ENCODE measurements around the gene RXFP4. TPM values are rescaled to one million over a fixed set of nuclear protein-coding genes. Genes with fewer than 3 reads are reported as not detected.
"Not testable (repeated sequence)": the region's sequence is repeated elsewhere in the genome, so short reads cannot be mapped to it uniquely, and the experiment has no call there.

The RXFP4 gene, protein sequence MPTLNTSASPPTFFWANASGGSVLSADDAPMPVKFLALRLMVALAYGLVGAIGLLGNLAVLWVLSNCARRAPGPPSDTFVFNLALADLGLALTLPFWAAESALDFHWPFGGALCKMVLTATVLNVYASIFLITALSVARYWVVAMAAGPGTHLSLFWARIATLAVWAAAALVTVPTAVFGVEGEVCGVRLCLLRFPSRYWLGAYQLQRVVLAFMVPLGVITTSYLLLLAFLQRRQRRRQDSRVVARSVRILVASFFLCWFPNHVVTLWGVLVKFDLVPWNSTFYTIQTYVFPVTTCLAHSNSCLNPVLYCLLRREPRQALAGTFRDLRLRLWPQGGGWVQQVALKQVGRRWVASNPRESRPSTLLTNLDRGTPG
- not detected for total RNA-seq

DNA sequence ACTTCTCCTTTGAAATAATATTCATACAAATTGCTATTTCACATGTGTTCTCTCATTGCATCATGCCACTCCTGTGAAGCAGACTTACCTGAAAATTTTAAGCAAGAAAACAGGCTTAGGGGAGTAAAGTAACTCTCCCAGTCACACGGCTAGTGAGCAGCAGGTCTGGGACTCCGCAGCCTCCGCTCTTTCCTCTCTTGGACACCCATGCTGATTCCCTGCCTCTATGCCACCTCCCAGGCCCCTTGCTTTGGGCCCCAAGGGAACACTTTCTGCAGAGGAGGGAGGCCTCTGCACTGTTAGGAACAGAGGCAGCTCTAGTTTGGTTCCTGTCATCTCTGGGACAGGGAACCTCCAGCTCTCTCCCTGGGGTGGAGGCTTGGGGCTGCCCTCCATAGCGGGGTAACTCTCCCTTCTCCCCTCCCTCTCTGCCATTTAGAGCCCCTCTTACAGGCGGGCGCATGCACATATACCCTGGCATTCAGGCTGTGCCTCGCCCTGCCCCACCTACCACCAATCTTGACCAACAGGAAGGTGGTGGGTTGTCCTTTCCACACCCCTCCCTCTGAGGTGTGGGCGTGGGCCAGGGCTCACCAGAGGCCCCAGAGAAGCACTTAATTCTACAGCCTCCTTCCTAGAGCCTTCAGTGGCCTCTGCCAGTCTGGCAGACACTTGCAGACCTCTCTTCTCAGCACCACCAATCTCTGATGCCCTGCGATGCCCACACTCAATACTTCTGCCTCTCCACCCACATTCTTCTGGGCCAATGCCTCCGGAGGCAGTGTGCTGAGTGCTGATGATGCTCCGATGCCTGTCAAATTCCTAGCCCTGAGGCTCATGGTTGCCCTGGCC lies at the start of gene RXFP4:
Gene RXFP4, plus strand, starts transcription at position 646 of the 852 bp plus-strand sequence. Its CDS starts 72 bp downstream, at position 718.
- TF ChIP-seq, protein P1, sequence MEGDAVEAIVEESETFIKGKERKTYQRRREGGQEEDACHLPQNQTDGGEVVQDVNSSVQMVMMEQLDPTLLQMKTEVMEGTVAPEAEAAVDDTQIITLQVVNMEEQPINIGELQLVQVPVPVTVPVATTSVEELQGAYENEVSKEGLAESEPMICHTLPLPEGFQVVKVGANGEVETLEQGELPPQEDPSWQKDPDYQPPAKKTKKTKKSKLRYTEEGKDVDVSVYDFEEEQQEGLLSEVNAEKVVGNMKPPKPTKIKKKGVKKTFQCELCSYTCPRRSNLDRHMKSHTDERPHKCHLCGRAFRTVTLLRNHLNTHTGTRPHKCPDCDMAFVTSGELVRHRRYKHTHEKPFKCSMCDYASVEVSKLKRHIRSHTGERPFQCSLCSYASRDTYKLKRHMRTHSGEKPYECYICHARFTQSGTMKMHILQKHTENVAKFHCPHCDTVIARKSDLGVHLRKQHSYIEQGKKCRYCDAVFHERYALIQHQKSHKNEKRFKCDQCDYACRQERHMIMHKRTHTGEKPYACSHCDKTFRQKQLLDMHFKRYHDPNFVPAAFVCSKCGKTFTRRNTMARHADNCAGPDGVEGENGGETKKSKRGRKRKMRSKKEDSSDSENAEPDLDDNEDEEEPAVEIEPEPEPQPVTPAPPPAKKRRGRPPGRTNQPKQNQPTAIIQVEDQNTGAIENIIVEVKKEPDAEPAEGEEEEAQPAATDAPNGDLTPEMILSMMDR (IDR thresholded peaks at IDR 0.05) = no peak
- TF ChIP-seq EP300 (IDR thresholded peaks at IDR 0.05) (no peak), POLR2A (IDR thresholded peaks at IDR 0.05; ENCODE audit: low read depth) (no peak), POLR2AphosphoS5 (IDR thresholded peaks at IDR 0.05) (no peak)
- Histone ChIP-seq H3K4me3 (no peak within 1 kb of the TSS), H3K27me3 (no peaks in the 10 kb centered on the region), H3K36me3 (peaks cover 0 to 9% (median 8%) of the 10 kb centered on the region in 4 donors), H3K4me1 (peaks cover 58 to 79% (median 72%) of the 10 kb centered on the region in 4 donors), H3K9me3 (no peaks in the 10 kb centered on the region), H3K27ac (replicated peaks in 1 of 4) (peak within 1 kb of the TSS; percentile 51 to 72 (median 64))
- WGBS = 64% methylated on average over 7 of the region's 11 CpGs
- intact Hi-C loops (cut with DNase I) = no loop called here
- no peak for DNase-seq (ENCODE audit: extremely low spot score)

DNA sequence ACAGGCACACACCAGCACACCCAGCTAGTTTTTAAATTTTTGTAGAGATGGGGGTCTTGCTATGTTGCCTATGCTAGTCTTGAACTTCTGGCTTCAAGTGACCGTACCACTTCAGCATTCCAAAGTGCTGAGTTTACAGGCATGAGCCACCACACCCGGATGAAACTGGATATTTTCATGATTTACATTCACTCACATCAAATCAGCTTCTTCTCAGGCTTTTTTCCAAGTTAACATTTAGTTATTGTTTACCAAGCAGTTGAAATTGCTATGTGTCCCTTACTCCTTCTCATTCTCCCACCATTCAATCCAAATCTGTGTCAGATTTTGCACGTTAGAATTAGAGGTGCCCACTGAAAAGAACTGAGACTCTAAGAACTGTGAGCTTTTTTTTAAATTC lies 48.6 kb upstream of the RXFP4 start:
- Histone ChIP-seq H3K4me1 (peaks cover 16 to 21% (median 20%) of the 10 kb centered on the region in 4 donors), H3K27ac (replicated peaks in 1 of 4) (peak overlapping the region; percentile 63 to 76 (median 68)), H3K9me3 (no peaks in the 10 kb centered on the region), H3K36me3 (peaks cover 8 to 23% (median 15%) of the 10 kb centered on the region in 4 donors), H3K27me3 (no peaks in the 10 kb centered on the region), H3K4me3 (no peak overlapping the region)
- intact Hi-C loops (cut with DNase I) = no loop called here
- no peak for TF ChIP-seq POLR2A (IDR thresholded peaks at IDR 0.05; ENCODE audit: low read depth)
- TF ChIP-seq, protein P1 (IDR thresholded peaks at IDR 0.05) = no peak
- no peak for TF ChIP-seq POLR2AphosphoS5 (IDR thresholded peaks at IDR 0.05)
- no peak for TF ChIP-seq EP300 (IDR thresholded peaks at IDR 0.05)
- DNase-seq (ENCODE audit: extremely low spot score) = no peak
- 21% methylated on average over 3 of the region's 3 CpGs for WGBS

DNA sequence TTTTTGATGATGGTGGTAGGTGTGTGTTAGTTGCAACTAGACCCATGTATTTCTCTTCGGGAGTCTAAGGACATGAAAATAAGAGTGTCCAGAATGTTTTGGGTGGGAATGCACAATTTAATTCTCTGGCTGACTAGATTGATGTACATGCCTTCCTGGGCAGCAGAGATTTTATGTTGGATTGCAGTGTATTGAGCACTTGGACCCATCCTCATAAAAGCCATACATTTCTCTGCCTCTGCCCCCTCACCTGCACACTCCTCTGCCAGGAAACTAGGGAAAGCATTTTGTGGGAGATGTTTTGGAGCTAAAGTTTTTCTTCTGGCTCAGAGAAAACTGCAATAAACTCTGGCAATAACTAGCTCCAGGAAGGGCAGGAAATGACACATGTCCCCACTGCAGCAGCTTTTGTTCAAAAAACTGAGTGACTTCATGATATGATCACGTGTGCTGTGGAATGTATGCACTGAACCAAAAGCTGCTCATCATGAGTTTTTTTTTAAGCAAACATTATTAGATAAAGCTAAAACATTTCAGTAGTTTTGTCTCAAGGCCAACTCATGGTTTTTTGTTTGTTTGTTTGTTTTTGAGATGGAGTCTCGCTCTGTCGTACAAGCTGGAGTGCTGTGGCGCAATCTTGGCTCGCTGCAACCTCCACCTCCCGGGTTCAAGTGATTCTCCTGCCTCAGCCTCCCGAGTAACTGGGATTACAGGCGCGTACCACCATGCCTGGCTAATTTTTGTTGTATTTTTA lies 47.9 kb upstream of the RXFP4 start:
- intact Hi-C loops (cut with DNase I) = no loop called here
- Histone ChIP-seq H3K27me3 (no peaks in the 10 kb centered on the region), H3K4me1 (peaks cover 16 to 21% (median 20%) of the 10 kb centered on the region in 4 donors), H3K4me3 (no peak overlapping the region), H3K9me3 (no peaks in the 10 kb centered on the region), H3K27ac (replicated peaks in 1 of 4) (peak overlapping the region; percentile 63 to 76 (median 68)), H3K36me3 (peaks cover 8 to 26% (median 19%) of the 10 kb centered on the region in 4 donors)
- no peak for DNase-seq (ENCODE audit: extremely low spot score)
- WGBS = 65% methylated on average over 10 of the region's 10 CpGs
- TF ChIP-seq EP300 (IDR thresholded peaks at IDR 0.05) (no peak), POLR2AphosphoS5 (IDR thresholded peaks at IDR 0.05) (peak; percentile 48 to 53)

DNA sequence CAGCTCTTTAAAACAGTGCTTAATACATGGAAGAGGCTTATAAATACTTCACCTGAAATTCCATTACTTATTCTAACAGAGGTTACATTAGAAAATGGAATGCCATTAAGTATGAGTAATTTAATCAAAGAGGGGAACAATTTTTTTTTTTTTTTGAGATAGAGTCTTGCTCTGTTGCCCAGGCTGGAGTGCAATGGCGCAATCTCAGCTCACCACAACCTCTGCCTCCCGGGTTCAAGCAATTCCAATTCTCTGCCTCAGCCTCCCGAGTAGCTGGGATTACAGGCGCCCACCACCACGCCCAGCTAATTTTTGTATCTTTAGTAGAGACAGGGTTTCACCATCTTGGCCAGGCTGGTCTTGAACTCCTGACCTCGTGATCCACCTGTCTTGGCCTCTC lies 45.8 kb upstream of the RXFP4 start:
- peaks cover 16 to 25% (median 21%) of the 10 kb centered on the region in 4 donors for H3K4me1 ChIP-seq
- intact Hi-C loops (cut with DNase I); H3K27me3 ChIP-seq; H3K27ac ChIP-seq (replicated peaks in 1 of 4); H3K9me3 ChIP-seq; H3K4me3 ChIP-seq; DNase-seq (ENCODE audit: extremely low spot score): not testable (repeated sequence)
- 92% methylated on average over 6 of the region's 6 CpGs for WGBS
- H3K36me3 ChIP-seq = peaks cover 22 to 47% (median 39%) of the 10 kb centered on the region in 4 donors

DNA sequence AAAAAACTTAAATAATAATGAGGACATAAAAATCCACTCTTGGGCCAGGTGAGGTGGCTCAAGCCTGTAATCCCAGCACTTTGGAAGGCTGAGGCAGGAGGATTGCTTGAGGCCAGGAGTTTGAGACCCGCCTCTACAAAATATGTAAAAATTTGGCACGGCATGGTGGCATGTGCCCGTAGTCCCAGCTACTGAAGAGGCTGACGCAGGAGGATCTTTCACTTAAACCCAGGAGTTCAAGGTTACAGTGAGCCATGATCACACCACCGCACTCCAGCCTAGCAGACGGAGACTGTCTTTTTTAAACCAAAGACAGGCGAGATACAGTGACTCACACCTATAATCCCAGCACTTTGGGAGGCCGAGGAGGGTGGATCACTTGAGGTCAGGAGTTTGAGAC lies 45.0 kb upstream of the RXFP4 start:
- H3K4me3 ChIP-seq; H3K27ac ChIP-seq (replicated peaks in 1 of 4); H3K27me3 ChIP-seq; DNase-seq (ENCODE audit: extremely low spot score); intact Hi-C loops (cut with DNase I); H3K9me3 ChIP-seq: not testable (repeated sequence)
- Histone ChIP-seq H3K36me3 (peaks cover 29 to 55% (median 47%) of the 10 kb centered on the region in 4 donors), H3K4me1 (peaks cover 16 to 25% (median 21%) of the 10 kb centered on the region in 4 donors)
- 94% methylated on average over 8 of the region's 8 CpGs for whole genome bisulfite sequencing
